ENCODE data around the gene HIPK2.

- no peak for TF ChIP-seq CTCF (IDR thresholded peaks at IDR 0.05)
- no peak for TF ChIP-seq POLR2A (IDR thresholded peaks at IDR 0.05)
Measured at GRCh38 chr7:139772873-139773272, 4.9 kb downstream of the HIPK2 start.
